Activated naive CD4-positive, alpha-beta T cell treated with anti-CD3 and anti-CD28 coated beads, Interleukin-2, amount 10 ng/mL, durations not matched to agents 5 hours and 36 hours (primary cell): ENCODE results near the gene RGS17. TPM values are rescaled to one million over a fixed set of nuclear protein-coding genes. Genes with fewer than 3 reads are reported as not detected.

Source experiments
- total RNA-seq, 2 experiments: library from RNA; stranded (reverse); gene quantifications; one replicate each; pipeline ENCODE4 v1.2.3, GENCODE V29; 2021

Gene RGS17
- total RNA-seq: not detected

DNA sequence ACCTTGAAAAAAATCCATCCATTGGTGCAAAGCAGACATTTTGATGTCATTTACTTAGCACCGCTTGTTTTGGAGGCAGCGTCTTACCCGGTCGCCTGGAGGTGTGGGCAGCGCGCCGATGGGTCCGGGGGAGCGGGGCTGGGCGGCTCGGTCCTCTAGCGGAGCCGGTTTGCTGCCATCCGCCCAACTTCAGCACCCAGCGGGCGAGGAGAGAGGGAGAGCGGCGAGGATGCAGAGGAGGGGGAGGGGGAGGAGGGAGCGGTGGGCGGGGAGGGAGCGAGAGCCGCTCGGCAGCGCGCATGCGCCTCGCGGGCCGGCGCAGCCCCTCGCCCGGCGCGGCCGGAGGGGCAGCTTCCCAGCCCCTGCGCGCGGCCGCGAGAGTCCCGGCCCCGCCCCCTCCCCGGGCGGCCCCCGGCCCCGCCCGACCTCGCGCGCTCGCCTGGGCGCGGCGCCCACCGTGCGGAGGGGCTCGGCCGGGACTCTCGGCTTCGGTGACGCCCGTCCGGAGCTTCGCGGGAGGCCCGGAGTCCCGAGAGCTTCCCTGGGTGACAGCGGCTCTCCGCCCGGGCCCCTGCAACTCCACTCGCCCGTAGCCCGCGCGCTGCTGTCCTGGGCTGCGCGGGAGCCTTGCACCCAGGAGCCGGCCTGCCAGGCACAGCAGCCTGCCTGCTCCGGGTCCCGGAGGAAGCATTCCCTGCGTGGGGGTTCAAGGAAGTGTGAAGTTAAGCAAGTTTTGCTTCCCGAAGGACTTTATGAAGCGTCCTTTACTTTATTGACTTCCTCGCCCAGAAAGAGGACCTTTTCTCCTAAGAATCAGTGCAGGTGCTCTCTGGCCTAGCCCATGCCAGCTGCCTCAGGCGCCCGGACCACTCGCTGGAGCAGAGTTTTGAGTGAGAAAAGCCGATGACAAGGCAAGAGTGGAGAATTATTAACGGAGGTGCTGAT, at the start of gene RGS17:
TSS of gene RGS17 (minus strand) at position 246 of the 945 bp plus-strand sequence. CDS start 87,264 bp downstream, outside the sequence.

DNA sequence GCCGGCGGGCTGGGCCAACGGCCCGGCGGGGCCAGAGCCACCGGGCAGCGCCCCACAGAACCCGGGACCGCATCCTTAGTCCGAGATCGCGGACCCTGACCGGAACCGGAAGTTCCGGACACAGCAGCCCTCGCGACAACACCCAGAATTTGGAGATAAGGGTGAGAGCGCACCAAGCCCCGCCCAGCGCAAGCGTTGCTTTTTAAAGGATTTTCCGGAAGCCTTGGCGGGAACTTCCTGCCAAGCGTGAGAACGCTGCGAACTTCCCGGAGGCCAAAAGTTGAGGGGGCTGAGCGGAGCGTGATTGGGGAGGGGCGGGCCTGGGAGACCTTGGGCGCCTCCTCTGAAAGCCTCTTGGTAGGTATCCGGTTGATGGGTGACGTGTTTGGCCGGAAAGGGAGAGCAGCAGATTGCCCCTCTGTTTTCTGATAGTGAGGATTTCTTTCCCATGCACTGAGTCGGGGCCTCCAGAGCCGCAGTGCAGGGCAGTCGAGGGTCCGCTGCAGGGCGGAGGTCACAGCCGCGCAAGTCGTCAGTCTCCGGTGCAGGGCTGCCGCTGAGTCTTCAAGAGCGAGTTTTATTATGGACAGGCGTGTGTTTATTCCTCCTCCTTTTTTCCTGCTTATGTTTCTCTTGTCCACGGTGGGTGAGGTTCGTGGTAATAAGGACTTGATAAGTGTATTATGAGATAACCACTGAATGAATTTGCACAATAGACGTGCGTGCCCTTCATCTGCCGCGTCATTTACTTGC, 128.3 kb downstream of the RGS17 start, which contains the start of gene MTRF1L:
TSS of gene MTRF1L (minus strand) at position 97 of the 753 bp plus-strand sequence. CDS start at position 73, 24 bp downstream.

DNA sequence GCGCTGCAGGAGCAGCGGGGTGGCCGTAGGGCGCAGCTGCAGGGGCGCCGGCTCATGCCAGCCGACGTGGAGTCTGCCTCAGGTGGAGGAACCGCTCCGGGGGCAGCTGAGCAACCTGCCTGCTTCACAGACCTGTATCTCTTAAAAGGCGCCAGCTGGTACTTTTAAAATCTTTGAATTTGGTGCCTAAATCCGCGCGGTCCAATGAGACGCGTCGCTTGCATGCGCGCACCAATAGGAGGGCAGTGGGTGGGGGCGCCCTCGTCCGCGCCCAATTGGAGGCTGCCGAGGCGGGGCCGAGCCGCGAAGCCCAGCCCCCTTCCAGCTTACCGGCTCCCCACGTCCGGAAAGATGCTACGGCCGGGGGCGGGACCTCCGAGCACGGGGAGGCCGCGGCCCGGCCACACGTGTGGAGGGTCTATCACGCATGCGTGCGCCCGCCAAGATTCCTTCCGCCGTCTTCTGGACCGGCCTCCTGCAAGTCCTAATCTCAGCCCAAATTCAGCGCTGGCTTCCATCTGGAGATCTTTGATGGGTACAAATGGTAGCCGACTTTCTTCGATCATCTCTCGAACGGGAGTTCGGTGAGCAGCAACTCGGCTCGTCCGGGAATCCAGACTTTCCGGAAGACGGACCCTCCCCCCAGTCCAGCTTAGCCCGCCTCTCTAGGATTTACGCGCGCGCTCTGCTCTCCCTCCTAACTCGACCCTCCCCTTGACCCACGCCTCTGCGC, 148.0 kb downstream of the RGS17 start, which contains the start of gene FBXO5:
TSS of gene FBXO5 (minus strand) at position 138 of the 733 bp plus-strand sequence. CDS start at position 56, 82 bp downstream.

Other genes starting within 250 kb of the RGS17 start
- gene FBXO5, start 148.2 kb downstream of the RGS17 start, total RNA-seq: 10 to 100 TPM; 52.5 to 53.5 TPM
- 10 to 100 TPM; 16.6 to 18.9 TPM for gene MTRF1L, start 128.6 kb downstream of the RGS17 start, total RNA-seq